ENCODE data around the gene PARP3. TPM values are rescaled to one million over a fixed set of nuclear protein-coding genes. Genes with fewer than 3 reads are reported as not detected.

PARP3 gene
- total and polyA plus RNA-seq, 10 of the 15 experiments (the other 5 are each of a cell fraction or from before 2014, with no cell fraction given), result 2.1 to 31.2 (median 19.5) TPM

- Histone ChIP-seq H3K9ac (ENCODE audit: control insufficient read depth, insufficient read depth, low read length) (peak overlapping the region; percentile 90), H4K20me1 (ENCODE audit: control insufficient read depth, insufficient read depth) (no peaks in the 10 kb centered on the region), H3K9me3 (replicated peaks; ENCODE audit: control insufficient read depth, insufficient read depth, low read length) (no peaks in the 10 kb centered on the region), H3K4me2 (ENCODE audit: control insufficient read depth, insufficient read depth) (peak overlapping the region; percentile 76), H3K36me3 (ENCODE audit: control insufficient read depth in 2 of 2, insufficient read depth in 2 of 2, low read length in 1 of 2) (no peaks in the 10 kb centered on the region), H3K79me2 (ENCODE audit: control insufficient read depth, insufficient read depth, low read length) (peaks cover 5% of the 10 kb centered on the region; the same call in 1 of the 2 replicates), H3K27me3 (replicated peaks in 1 of 2; ENCODE audit: control insufficient read depth in 2 of 2, insufficient read depth in 2 of 2, low read length in 1 of 2) (no peaks in the 10 kb centered on the region), H3K27ac (ENCODE audit: control insufficient read depth, insufficient read depth) (peak overlapping the region; percentile 91), H2AFZ (ENCODE audit: control insufficient read depth, low read depth, low read length) (peak overlapping the region; percentile 96), H3K4me3 (peak overlapping the region; percentile 84), H3K4me1 (ENCODE audit: control insufficient read depth, insufficient read depth, low read length) (peaks cover 15% of the 10 kb centered on the region)
- 16% methylated on average over 30 of the region's 30 CpGs for WGBS (ENCODE audit: insufficient coverage, insufficient replicate concordance, low lambda C conversion rate, missing lambda C conversion rate)
- ATAC-seq (peak; percentile 37), FAIRE-seq (no peak), DNase-seq (ENCODE audit: low read depth, low spot score) (no peak)
- ChIA-PET CTCF (interaction anchor here (1.0 to 5.3 kb wide), 18 partner anchors 9 to 288 kb away, joined by 3 to 79 read pairs (median 5); partner anchors contain the start of genes ACY1, PARP3, RPL29 and RRP9), SMC1A (ENCODE audit: uncharacterized antibody, unreplicated experiment) (interaction anchor here (0.9 to 5.2 kb wide), 5 partner anchors 9 to 78 kb away, joined by 3 to 33 read pairs (median 5); partner anchors contain the start of genes ACY1, PARP3 and RRP9), POLR2A (interaction anchor here (1.2 to 2.7 kb wide), 3 partner anchors 9 to 82 kb away, joined by 4 to 28 read pairs (median 24); partner anchors contain the start of genes ACY1, DUSP7, PARP3 and RRP9), RAD21 (ENCODE audit: unreplicated experiment) (interaction anchor here (0.8 to 2.6 kb wide), 4 partner anchors 9 to 33 kb away, joined by 3 to 34 read pairs (median 14); partner anchors contain the start of genes ACY1, PARP3 and RRP9)
- TF ChIP-seq IRF5 (IDR thresholded peaks at IDR 0.05; ENCODE audit: borderline replicate concordance) (no peak), MLLT1 (IDR thresholded peaks at IDR 0.05) (peak; percentile 39; the same call in 1 of the 2 replicates), LARP7 (IDR thresholded peaks at IDR 0.05) (0 out of 2 replicates have a peak, but pooled peaks have one; percentile 5), E2F8 (IDR thresholded peaks at IDR 0.05; ENCODE audit: low read depth, partially characterized antibody) (no peak), MEF2A (IDR thresholded peaks at IDR 0.05; ENCODE audit: insufficient read depth, low read depth, low read length) (0 out of 2 replicates have a peak, but pooled peaks have one; percentile 5), POLR2A (IDR thresholded peaks at IDR 0.05; ENCODE audit: low read depth, low read length) (no peak)
- BruUV-seq (replicated peaks), result no TSS peak
- in situ Hi-C loops (cut with MboI) (no loop called here), intact Hi-C loops (cut with micrococcal nuclease; ENCODE audit: unreplicated experiment) (loop anchor here (1.0 kb wide), 1 partner anchor 32 kb away; the partner anchor contains the start of gene PARP3)
These were observed 32.3 kb downstream of the PARP3 start for GRCh38 chr3:51974277-51974962.

All from GM12878 (cell line).